ENCODE measurements around the gene SMARCA2.

Gene SMARCA2

DNA sequence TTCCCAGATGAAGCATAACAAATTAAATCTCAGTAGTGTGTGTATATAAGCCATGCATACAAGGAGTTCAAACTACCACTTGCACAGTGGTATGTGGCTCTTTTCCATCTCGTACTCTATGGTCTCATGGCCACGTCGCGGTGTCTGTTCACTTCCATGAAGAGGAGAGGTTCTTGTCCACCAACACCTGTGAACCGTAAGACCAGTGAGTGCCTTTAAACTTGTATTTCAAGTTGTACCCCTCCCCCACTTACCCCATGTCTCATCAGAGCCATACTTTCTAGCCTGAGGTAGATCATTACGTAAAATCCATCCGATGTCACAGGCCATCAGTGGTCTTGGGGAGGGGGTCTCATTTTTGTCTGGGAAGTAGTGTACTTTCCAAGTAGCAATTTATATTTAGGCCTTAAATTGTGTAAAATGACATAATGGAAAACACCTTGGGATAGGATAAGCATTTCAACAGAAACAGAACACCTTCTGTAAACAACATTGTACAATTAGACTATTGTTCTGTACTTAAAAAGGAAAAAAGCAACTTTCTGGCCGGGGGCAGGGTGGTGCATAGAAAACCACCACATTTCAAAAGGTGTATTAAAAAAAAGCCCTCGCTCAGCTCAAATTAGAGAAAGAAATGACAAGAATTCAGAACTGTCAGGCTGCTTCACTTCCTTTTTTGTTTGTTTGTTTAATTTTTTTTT is 163.0 kb downstream of the SMARCA2 start:
- DNase-seq: no peak

DNA sequence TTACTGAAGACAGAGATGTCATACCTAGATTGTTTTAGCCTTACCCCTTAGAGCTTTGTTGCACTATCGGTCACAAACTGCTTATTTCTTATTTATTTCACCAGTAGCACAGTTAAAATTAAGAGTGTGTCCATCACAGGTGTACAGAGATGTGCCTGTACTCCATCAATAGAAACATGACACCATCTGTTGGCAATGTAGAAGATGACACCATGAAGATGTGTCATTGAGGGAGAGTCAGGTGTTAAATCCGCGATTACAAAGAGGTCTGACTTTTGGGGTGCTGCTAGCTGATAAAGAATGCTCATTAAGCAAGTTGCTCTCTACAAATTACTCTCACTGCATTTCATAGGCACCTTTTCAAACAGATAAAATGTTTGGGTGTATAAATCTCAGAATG is 164.4 kb downstream of the SMARCA2 start:
- peak; percentile 15 for DNase-seq

DNA sequence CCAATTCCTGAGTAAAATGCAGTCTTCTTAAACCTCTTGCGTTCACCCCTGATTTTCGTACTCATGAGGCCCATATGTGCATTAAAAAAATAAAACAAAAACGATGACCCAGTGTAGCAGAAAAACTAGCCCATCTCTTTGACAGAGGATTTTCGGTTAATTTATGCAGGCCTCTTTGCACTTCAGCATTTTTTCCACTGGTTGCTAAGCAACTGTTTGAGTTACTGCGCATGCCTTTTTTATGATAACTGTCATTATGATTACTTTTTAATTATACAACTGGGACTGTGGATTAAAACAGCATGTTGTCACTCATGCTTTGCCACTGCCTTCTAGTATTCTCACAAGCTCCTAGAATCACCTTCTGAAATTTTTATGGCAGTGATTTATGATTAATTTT is 165.0 kb downstream of the SMARCA2 start:
- DNase-seq: no peak

DNA sequence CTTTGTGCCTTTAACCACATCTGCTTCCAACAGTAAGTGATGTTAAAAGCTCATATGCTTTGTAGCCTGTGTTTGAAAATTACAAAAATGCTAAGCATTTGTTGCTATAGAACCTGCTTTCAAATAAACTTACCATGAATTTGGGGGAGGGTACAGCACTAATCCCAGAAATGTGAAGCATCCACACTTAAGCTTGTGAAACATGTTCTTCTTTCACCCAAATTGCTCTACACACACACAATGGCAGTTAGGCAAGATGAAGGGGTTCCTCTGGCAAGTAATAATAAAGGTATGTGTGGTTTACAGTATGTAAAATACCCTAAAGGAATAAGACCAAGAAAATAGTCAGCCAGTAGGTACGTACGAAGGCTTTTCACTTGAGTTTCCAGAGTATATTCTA is 165.6 kb downstream of the SMARCA2 start:
- no peak for DNase-seq

DNA sequence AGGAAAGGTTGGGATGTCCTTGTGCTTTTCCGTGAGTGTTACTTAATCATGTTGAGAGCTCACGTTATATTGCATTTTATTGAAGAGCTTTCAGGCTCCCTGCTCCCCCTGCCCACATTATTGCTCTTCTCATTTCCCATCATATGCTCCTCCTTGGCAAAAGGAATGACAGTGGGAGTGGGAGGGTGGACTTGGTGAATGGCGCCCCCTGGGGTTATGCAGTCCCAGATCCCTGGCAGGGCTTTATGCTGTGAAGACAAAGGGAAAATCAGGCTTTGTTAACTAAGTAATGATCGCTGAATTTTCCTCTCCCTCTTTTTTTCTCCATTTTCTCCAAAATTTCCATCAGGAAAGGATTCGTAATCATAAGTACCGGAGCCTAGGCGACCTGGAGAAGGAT is 166.6 kb downstream of the SMARCA2 start:
- no peak for DNase-seq

DNA sequence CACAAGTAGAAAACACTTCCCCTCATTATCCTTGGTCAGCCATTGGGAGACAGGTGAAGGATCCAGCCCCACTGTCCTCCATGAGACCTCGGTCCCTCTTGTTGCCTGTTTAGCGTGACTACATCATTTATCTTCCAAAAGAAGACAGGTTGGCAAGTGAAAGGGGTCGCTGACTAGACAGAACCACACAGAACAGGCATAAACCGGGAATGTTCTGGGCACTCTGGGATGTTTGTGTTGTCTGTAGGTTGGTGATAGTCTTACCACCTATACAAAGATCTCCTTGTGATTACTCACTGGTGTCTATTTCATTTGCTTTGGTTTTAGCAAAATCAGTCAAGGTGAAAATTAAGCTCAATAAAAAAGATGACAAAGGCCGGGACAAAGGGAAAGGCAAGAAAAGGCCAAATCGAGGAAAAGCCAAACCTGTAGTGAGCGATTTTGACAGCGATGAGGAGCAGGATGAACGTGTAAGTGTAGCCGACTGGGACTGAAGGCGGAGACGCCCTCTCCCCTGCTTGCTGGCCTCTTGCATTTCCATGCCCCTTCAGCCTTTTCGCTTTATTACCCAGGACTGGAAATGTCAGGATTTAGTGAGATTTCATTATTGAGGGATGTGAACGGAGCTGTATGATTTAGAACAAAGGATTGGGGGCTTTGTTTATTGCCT is 175.9 kb downstream of the SMARCA2 start:
- no peak for DNase-seq

DNA sequence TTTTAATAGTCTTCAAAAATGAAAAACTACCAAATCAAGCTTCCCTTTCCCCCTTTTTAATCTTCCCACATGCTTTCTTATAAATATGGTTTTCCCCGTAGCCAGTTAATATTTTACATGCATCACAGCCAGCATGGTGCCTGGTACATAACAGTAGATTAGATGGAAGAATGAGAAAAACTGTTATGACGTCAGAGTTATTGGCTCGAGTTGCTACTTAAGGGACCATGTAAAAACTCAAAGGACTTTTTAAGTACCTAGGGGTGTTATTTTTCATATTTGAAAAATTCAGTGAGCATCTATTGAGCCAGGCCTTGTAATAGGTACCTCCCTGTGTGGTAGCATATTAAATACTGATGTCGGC is 176.4 kb downstream of the SMARCA2 start:
- no peak for DNase-seq

DNA sequence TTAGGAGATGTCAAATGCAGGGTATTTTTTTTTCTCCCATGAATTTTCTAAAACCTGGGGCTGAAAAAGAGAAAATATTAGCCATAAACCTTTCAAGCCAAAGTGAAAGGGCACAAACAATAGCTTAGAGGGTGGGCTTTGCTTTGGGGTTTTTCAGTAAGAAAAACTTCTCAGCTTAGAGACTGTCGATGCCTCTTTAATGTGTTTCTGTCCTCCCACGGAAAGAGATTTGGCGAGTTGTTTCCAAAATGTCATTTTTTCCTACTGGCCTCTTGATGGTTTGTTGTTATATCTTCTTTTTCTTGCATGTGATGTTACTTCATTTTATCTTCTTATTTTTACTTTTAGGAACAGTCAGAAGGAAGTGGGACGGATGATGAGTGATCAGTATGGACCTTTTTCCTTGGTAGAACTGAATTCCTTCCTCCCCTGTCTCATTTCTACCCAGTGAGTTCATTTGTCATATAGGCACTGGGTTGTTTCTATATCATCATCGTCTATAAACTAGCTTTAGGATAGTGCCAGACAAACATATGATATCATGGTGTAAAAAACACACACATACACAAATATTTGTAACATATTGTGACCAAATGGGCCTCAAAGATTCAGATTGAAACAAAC is 177.3 kb downstream of the SMARCA2 start:
- DNase-seq: no peak

DNA sequence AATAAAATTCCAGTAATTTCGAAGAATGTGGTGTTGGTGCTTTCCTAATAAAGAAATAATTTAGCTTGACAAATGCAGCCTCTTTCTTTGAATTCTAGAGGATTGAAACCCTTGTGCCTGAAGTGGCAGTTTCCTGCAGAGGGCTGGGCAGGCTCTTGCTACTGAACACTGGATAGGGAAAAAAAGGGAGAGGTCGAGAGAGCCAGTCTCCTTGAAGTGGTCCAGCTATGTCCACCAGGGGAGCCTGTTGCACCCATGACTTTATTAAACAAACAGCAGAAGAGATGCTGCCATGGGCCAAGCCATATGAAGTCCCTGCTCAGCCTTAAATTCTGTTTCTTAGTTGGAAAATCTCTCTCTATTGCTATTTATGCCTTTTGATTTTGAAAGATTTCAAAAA is 178.4 kb downstream of the SMARCA2 start:
- no peak for DNase-seq

DNA sequence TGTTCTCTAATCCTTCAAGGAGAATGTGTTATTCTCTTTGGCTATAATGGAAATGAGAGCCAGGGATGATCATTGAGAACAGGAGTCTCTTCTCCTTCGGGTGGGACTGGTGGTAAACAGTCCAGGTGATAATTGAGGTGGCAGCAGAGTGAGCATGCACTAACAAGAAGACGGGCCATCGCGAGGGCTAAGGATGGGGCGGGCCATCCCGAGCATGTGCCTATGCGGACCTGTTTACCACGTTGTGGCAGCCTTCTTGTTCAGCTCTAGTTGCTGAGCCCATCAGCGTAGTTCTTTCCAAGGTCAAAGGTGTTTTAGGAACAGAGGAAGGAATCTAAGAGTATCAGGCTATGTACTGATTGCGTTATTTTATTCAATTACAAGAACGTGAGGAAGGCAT is 180.1 kb downstream of the SMARCA2 start:
- no peak for DNase-seq

DNA sequence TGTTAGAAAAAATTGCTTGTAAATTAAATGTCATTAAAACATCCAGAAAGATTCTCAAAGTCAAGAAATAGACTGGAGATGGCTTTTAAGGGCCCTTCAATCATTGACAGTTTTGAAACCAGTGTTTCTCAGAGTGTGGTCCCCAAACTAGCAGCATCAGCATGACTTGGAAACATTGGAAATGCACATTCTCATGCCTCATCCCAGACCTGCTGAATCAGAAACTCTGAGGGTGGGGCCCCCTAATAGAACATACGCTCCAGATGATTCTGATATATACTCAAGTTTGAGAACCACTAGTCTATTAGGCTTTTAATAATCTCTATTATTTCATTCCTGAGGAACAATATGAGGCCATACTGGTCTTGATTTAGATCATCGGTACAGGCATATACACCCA is 181.6 kb downstream of the SMARCA2 start:
- DNase-seq: no peak

DNA sequence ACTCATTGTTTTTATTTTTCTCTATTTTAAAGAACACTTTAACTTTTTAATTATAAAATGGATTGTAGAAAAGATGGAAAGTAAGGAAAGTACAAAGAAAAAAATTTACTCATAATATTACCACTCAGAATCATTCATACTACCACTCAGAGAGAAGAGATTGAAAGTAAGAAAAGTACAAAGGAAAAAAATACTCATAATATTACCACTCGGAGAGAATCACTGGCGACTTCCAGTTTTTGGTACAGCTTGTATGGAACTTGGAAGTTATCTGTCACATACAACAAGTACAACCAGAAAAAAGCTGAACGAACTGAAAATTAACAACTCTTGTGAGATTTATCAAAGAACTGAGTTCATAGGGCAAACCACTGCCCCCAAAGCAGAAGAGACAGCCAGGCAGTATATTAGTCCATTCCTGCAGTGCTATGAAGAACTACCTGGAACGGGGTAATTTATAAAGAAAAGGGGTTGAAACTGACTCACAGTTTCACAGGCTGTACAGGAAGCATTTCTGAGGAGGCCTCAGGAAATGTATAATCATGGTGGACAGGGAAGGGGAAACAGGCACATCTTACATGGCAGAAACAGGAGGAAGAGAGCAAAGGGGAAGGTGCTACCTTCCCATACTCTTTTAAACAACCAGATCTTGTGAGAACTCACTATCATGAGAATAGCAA is 183.9 kb downstream of the SMARCA2 start:
- DNase-seq: no peak

DNA sequence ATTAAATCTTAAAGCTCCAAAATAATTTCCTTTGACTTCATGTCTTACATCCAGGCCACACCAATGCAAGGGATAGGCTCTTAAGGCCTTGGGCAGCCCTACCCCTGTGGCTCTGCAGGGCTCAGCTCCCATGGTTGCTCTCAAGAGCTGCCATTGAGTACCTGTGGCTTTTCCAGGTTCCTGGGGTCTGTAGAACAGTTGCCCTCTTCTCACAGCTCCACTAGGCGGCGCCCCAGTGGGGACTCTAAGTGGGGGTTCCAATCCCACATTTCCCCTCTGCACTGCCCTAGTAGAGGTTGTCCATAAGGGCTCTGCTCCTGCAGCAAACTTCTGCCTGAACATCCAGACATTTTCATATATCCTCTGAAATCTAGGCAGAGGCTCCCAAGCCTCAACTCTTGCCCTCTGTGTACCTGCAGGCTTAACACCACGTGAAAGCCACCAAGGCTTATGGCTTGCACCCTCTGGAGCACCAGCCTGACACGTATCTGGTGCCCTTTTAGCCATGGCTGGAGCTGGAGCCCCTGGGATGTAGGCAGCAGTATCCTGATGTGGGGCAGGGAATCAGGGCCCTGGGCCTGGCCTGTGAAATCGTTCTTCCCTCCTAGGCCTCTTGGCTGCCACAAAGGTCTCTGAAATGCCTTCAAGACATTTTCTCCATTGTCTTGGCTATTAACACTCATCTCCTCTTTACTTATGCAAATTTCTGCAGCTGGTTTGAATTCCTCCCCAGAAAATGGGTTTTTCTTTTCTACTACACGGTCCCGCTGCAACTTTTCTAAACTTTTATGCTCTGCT is 185.1 kb downstream of the SMARCA2 start:
- DNase-seq: no peak

DNA sequence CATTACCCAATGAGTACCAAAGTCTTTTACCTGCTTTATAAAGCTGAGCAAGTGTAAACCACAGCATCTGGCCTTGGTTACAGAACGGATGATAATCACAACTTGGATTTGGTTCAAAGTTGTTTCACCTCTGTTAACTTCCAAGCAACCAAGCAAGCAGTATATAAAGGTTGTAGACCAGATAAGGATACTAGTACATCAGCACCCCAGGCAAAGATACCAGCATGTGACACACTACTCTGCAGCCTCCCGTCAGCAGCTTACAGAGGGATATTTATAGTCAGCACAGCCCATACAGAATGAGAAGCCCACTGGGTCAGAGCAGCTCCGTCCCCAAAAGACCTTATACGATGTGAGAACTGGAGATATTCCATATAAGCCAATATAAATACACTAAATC is 193.3 kb downstream of the SMARCA2 start:
- DNase-seq: no peak

DNA sequence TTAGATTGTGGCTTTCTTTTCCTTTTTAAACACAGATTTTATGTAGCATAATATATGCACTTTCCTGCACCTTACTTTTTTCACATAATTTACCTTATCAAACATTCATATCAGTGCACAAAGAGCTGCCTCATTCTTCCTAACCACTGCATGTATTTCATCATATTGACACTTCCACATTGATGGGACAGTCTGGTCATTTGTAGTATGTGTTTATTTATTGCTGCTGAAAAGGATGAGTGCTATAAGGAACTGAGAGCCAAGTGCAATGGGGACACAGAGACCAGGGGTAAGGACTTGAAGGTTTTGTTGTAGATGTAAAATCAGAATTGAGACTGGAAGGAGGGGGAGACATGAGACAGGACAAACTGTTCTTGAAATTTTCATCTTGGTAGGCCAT is 193.8 kb downstream of the SMARCA2 start:
- DNase-seq: no peak

DNA sequence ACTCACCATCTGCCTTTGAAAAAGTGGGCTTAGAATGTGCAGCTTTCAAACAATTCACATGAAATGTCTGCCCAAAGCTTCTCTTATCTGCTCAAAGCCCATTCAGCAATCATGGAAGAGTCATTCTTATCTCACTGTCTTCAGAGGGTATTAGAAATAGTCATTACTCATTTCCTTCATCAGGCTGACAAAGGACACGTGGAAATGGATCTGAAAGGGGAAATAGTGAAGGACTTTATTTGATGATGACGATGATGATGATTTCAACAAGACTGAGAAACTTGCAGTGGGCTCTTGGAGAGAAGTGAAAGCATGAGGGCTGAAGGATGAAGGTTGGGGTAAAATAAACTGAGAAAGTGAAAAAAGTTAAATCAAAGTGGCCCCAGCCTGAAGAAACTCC is 194.3 kb downstream of the SMARCA2 start:
- no peak for DNase-seq

DNA sequence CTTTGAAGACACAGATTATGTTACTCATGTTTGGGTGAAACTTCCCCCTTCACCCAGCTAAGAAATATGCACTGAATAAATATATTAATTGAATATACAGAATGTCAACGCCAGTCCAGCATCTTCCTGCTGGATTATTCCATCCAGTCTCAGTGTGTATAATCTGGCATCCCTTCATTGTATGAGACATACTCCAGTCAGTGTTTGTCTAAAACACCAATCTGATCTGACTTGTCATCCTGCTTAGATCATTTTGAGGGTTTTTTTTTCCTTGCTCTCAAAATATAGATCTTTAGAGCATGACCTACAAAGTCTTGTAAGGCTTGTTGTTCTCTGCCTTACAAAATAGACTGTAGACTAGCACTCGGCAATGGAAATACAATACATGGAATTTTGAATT is 195.1 kb downstream of the SMARCA2 start:
- DNase-seq: no peak

DNA sequence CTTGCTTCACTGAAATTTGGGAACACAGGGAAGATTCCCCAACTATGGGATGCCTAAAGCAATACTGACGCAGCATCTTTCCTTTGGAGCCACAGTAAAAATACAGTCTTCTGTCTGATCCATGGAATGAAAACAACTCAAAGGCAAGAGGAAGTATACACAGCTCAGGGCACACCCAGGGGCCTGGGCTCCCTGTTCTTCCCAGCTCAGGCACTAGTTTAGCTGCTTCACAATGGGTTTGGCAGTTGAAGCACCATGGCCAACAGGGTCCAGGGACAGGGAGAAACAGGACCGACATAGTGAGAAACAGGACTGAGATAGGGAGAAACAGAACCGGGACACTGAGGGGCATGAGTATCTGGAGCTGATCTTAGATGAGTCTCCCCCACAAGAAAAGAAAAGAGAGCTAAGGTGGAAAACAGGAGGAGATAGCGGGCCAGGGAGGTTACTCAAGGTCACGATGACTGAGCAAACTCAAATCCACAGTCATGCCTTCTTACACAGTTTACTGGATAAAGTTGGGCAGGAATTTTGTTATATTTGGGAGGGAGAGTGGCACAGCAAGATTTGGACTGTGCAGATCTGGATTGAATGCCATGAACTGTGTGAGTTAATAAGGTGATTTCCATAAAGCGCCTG is 198.8 kb downstream of the SMARCA2 start:
- DNase-seq: no peak

DNA sequence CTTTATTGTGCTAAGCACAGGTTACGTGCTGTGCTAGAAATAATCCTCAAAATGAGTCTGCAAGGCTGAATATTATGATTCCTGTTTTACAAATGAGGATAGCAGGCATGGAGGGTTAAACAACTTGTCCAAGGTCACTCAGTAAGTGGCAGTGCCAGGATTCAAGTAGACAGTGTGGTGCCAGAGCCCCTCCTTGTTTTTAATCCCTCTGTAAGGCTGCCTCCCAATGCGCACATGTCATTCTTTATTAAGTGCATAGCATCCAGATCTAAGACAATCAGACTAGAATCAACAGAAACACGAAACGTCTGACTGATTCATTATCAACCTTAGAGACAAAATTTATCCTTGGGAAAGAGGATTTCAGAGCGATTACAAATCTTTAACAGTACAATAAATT is 199.6 kb downstream of the SMARCA2 start:
- no peak for DNase-seq

DNA sequence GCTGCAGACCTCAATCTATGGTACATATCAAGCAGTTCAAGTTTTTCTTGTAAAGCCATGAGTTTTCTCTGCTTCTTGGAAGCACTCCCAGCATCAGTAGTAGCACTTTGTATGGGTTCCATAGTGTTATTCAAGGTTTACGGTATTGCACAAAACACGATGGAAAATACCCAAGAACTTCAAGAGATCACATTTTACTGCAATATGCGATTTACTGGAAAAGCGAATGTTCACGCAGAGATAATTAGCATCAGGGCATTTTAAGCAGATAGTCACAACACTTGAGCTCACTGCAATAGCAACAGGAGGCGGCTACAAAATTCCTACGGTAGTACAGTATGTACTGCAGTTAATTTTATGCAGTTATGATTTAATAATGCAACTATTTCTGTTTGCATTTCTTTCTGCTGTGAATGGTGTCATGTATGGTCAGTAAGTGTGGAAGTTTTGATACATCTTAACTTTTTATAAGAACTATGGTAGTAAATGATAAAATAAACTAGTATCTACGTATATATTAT is 200.8 kb downstream of the SMARCA2 start:
- no peak for DNase-seq

DNA sequence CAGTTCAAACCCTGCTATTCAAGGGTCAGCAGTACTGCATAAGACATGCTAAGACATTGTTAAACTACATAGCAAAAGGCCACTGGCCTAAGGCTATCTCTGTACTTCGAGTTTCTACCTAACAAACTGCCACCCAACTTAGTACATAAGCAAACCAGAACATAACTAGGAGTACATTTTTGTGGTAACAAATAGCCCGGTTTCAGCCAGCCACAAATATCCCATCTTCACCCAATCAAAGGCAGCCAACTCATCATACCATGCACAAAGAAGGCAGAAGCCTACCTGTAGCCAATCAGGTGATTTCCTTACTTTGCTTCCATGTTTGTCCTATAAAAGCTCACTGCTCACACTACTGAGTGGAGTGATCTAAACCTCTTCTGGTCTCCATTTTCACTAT is 201.4 kb downstream of the SMARCA2 start:
- DNase-seq: no peak

DNA sequence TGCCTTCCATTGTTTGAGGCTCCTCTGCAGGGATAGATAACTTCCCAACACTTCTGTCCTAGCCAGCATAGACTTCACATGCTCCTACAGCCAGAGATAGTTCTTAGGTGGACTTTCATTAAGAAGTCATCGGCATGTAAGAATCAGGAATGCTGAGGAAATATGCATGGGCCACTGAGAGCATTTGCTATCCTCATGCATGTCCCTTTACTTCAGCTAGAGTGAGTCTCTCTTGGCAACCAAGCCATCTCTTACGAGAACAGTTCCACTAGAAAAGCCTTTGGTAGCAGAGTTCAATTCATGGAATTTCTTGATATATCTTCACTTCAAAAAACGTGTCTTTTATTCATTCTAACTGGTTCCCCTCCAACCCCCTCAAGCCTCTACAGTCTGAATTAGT is 202.4 kb downstream of the SMARCA2 start:
- DNase-seq: no peak
